NB4 (cell line): ENCODE measurements around the gene ADAMTS12.

ENCODE experiments used
- CTCF ChIP-seq: IDR thresholded peaks from one replicate; pipeline ENCODE4 v1.5.1; 2012; ENCODE audit warnings: low read depth, low read length
- MYC ChIP-seq: IDR thresholded peaks from 2 replicates; pipeline ENCODE4 v1.6.1; 2011; ENCODE audit warnings: low read depth, low read length
- POLR2A ChIP-seq: IDR thresholded peaks from 2 replicates; pipeline ENCODE4 v1.6.1; 2011; ENCODE audit warnings: mild to moderate bottlenecking; ENCODE audit not compliant: insufficient read length; ENCODE audit errors: extremely low read depth
- TF ChIP-seq, protein P1 (sequence below): IDR thresholded peaks from 2 replicates; pipeline ENCODE4 v1.6.1; 2011; ENCODE audit warnings: low read depth, low read length

DNA sequence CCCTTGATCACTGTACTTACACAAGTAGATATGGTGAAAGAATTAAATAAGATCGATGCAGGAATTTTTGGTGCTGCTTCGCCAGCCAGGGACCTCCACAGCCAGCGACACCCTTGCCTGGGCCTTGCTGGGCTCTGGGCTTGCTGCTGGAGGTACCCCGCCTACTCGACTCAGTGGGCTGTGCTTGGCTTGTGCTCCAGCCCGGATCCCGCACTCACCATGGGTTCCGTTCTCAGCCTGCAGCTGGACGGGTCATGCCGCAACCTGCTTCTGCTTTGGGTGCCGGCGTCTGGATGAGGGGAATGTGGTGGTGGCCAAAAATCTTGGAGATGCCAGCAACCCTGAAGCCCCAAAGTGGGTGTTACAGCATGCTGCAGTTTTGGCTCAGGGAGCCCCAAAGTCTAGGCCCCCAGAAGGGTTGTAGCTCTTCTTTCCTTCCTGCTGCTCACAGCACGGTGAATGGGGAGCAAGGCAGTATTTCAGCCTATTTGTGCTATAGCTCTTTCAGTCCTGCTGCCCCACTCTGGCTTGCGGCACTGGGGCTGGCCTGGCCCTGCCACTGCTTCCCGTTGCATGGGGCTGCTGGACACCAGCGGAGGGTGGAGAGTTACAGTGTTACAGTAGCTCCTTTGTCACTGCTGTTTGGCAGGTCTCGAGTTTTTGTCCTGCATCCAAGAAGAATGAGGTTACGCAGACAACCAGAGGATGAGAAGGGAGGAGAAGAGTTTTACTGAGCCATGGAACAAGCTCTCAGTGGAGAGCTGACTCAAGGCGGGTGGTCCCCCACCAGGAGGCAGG is 403.0 kb downstream of the ADAMTS12 start:
- TF ChIP-seq CTCF = no peak
- TF ChIP-seq, protein P1, sequence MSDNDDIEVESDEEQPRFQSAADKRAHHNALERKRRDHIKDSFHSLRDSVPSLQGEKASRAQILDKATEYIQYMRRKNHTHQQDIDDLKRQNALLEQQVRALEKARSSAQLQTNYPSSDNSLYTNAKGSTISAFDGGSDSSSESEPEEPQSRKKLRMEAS = no peak
- TF ChIP-seq POLR2A = no peak
- TF ChIP-seq MYC = no peak
